Umbilical cord (tissue), 2 donors: ENCODE measurements around the gene KCNIP3. TPM values are rescaled to one million over a fixed set of nuclear protein-coding genes. Genes with fewer than 3 reads are reported as not detected.

Experiments
- DNase-seq: peaks from one replicate; pipeline ENCODE4 v3.0.0-alpha.2; 2015; ENCODE audit warnings: low spot score
- total RNA-seq: library from RNA; depleted of rRNA; stranded (reverse); fragments of >200 nt; gene quantifications from one replicate; pipeline ENCODE4 v1.2.3, GENCODE V29; 2014; ENCODE audit warnings: low replicate concordance; ENCODE audit not compliant: insufficient read depth

The KCNIP3 gene
- total RNA-seq, 1 donor from 2014 or later = 12.5 TPM

- DNase-seq = no peak
Measured at GRCh38 chr2:95294579-95295250, 2.4 kb upstream of the KCNIP3 start.

GRCh38 chr2:95295376-95295775 lies 1.8 kb upstream of the KCNIP3 start:
- DNase-seq = no peak

- no peak for DNase-seq
Measured at GRCh38 chr2:95296011-95296410, 1.1 kb upstream of the KCNIP3 start.

GRCh38 chr2:95297639-95298395 lies 670 bp downstream of the KCNIP3 start:
- DNase-seq = peak; percentile 18

- DNase-seq = no peak
Measured at GRCh38 chr2:95298486-95299111, 1.5 kb downstream of the KCNIP3 start.

GRCh38 chr2:95299961-95300360 lies 2.8 kb downstream of the KCNIP3 start:
- DNase-seq = no peak

- DNase-seq = no peak
Measured at GRCh38 chr2:95300450-95300849, 3.3 kb downstream of the KCNIP3 start.

GRCh38 chr2:95301186-95301585 lies 4.0 kb downstream of the KCNIP3 start:
- no peak for DNase-seq

- DNase-seq = no peak
Measured at GRCh38 chr2:95301876-95302641, 4.9 kb downstream of the KCNIP3 start.

GRCh38 chr2:95303191-95303919 lies 6.2 kb downstream of the KCNIP3 start:
- DNase-seq = no peak

GRCh38 chr2:95305380-95306061 lies 8.4 kb downstream of the KCNIP3 start:
- no peak for DNase-seq

GRCh38 chr2:95306336-95306895 lies 9.3 kb downstream of the KCNIP3 start:
- no peak for DNase-seq

GRCh38 chr2:95307036-95307435 lies 9.9 kb downstream of the KCNIP3 start:
- no peak for DNase-seq

- DNase-seq = no peak
Measured at GRCh38 chr2:95307878-95308277, 10.7 kb downstream of the KCNIP3 start.

- no peak for DNase-seq
Measured at GRCh38 chr2:95308426-95308990, 11.4 kb downstream of the KCNIP3 start.

- no peak for DNase-seq
Measured at GRCh38 chr2:95309599-95309998, 12.5 kb downstream of the KCNIP3 start.

- no peak for DNase-seq
Measured at GRCh38 chr2:95310216-95310615, 13.1 kb downstream of the KCNIP3 start.

- DNase-seq = no peak
Measured at GRCh38 chr2:95310651-95311050, 13.5 kb downstream of the KCNIP3 start.

- DNase-seq = no peak
Measured at GRCh38 chr2:95311815-95312542, 14.8 kb downstream of the KCNIP3 start.
